Duodenal mucosa (tissue), 2 donors: Measurements from ENCODE around the gene ROR2.

Source experiments
- H3K27ac ChIP-seq: one replicate; pipeline ENCODE4 v1.7.0; 2013; ENCODE audit warnings: low read depth, low read length
- H3K27me3 ChIP-seq, 2 donors: one replicate each; pipeline ENCODE4 v1.7.0; 2013; ENCODE audit warnings: low read length in 2 of 2, control low read depth in 1 of 2; ENCODE audit not compliant: insufficient read depth in 2 of 2, control insufficient read depth in 1 of 2
- H3K36me3 ChIP-seq, 2 donors: one replicate each; pipeline ENCODE4 v1.7.0; 2013; ENCODE audit warnings: low read length in 2 of 2, control low read depth in 1 of 2; ENCODE audit not compliant: insufficient read depth in 2 of 2, control insufficient read depth in 1 of 2
- H3K4me1 ChIP-seq, 2 donors: one replicate each; pipeline ENCODE4 v1.7.0; 2013; ENCODE audit warnings: low read length in 2 of 2, control low read depth in 1 of 2; ENCODE audit not compliant: insufficient read depth in 2 of 2, control insufficient read depth in 1 of 2
- H3K4me3 ChIP-seq, 2 donors: one replicate each; pipeline ENCODE4 v1.7.0; 2013; ENCODE audit warnings: low read length in 2 of 2, low read depth in 1 of 2
- H3K9ac ChIP-seq, 2 donors: one replicate each; pipeline ENCODE4 v1.7.0; 2013; ENCODE audit warnings: low read length in 2 of 2, low read depth in 1 of 2
- H3K9me3 ChIP-seq, 2 donors: one replicate each; pipeline ENCODE4 v1.7.0; 2013; ENCODE audit warnings: low read length in 2 of 2, control low read depth in 1 of 2; ENCODE audit not compliant: control insufficient read depth in 1 of 2

ROR2 gene

GRCh38 chr9:91756510-91756780 lies 193.6 kb downstream of the ROR2 start:
- Histone ChIP-seq H3K27me3 (no peaks in the 10 kb centered on the region), H3K27ac (no peak overlapping the region), H3K4me1 (peaks cover 4 to 6% of the 10 kb centered on the region in 2 donors), H3K36me3 (no peaks in the 10 kb centered on the region), H3K9ac (no peak overlapping the region), H3K9me3 (no peaks in the 10 kb centered on the region), H3K4me3 (no peak overlapping the region)

- Histone ChIP-seq H3K4me1 (peaks cover 1 to 4% of the 10 kb centered on the region in 2 donors), H3K27ac (no peak overlapping the region), H3K9me3 (no peaks in the 10 kb centered on the region), H3K9ac (no peak overlapping the region), H3K36me3 (no peaks in the 10 kb centered on the region), H3K4me3 (no peak overlapping the region), H3K27me3 (no peaks in the 10 kb centered on the region)
These were observed 194.1 kb downstream of the ROR2 start for GRCh38 chr9:91755761-91756509.

GRCh38 chr9:91753711-91754110 lies 196.3 kb downstream of the ROR2 start:
- Histone ChIP-seq H3K9ac (no peak overlapping the region), H3K27me3 (no peaks in the 10 kb centered on the region), H3K4me1 (peaks cover 0 to 4% of the 10 kb centered on the region in 2 donors), H3K9me3 (no peaks in the 10 kb centered on the region), H3K4me3 (no peak overlapping the region), H3K27ac (no peak overlapping the region), H3K36me3 (no peaks in the 10 kb centered on the region)

GRCh38 chr9:91751922-91752321 lies 198.1 kb downstream of the ROR2 start:
- Histone ChIP-seq H3K36me3 (no peaks in the 10 kb centered on the region), H3K27ac (no peak overlapping the region), H3K4me3 (no peak overlapping the region), H3K9me3 (no peaks in the 10 kb centered on the region), H3K4me1 (no peaks in the 10 kb centered on the region), H3K9ac (no peak overlapping the region), H3K27me3 (no peaks in the 10 kb centered on the region)

- Histone ChIP-seq H3K4me3 (no peak overlapping the region), H3K9ac (no peak overlapping the region), H3K9me3 (no peaks in the 10 kb centered on the region), H3K36me3 (no peaks in the 10 kb centered on the region), H3K27me3 (no peaks in the 10 kb centered on the region), H3K27ac (no peak overlapping the region), H3K4me1 (no peaks in the 10 kb centered on the region)
These were observed 199.7 kb downstream of the ROR2 start for GRCh38 chr9:91750343-91750742.

- Histone ChIP-seq H3K9me3 (no peaks in the 10 kb centered on the region), H3K9ac (no peak overlapping the region), H3K27me3 (no peaks in the 10 kb centered on the region), H3K36me3 (no peaks in the 10 kb centered on the region), H3K27ac (no peak overlapping the region), H3K4me3 (no peak overlapping the region), H3K4me1 (no peaks in the 10 kb centered on the region)
These were observed 203.1 kb downstream of the ROR2 start for GRCh38 chr9:91746904-91747303.

GRCh38 chr9:91746357-91746756 lies 203.7 kb downstream of the ROR2 start:
- H3K36me3 ChIP-seq: no peaks in the 10 kb centered on the region
- H3K4me1 ChIP-seq: no peaks in the 10 kb centered on the region
- no peak overlapping the region for H3K4me3 ChIP-seq
- H3K9ac ChIP-seq: no peak overlapping the region
- no peaks in the 10 kb centered on the region for H3K27me3 ChIP-seq
- no peak overlapping the region for H3K27ac ChIP-seq
- no peaks in the 10 kb centered on the region for H3K9me3 ChIP-seq

- no peaks in the 10 kb centered on the region for H3K27me3 ChIP-seq
These were observed 205.9 kb downstream of the ROR2 start for GRCh38 chr9:91744114-91744513.

GRCh38 chr9:91741522-91741921 lies 208.5 kb downstream of the ROR2 start:
- Histone ChIP-seq H3K27me3 (no peaks in the 10 kb centered on the region), H3K9ac (no peak overlapping the region), H3K36me3 (no peaks in the 10 kb centered on the region), H3K9me3 (no peaks in the 10 kb centered on the region), H3K4me3 (no peak overlapping the region), H3K4me1 (no peaks in the 10 kb centered on the region), H3K27ac (no peak overlapping the region)

More at GRCh38 chr9:91744114-91744513, 205.9 kb downstream of the ROR2 start:
- no peak overlapping the region for H3K4me3 ChIP-seq
- no peaks in the 10 kb centered on the region for H3K9me3 ChIP-seq
- no peak overlapping the region for H3K27ac ChIP-seq
- no peak overlapping the region for H3K9ac ChIP-seq
- H3K36me3 ChIP-seq: no peaks in the 10 kb centered on the region
- no peaks in the 10 kb centered on the region for H3K4me1 ChIP-seq

GRCh38 chr9:91740701-91741100 lies 209.3 kb downstream of the ROR2 start:
- no peaks in the 10 kb centered on the region for H3K9me3 ChIP-seq
- no peak overlapping the region for H3K9ac ChIP-seq
- no peaks in the 10 kb centered on the region for H3K27me3 ChIP-seq
- H3K4me1 ChIP-seq: no peaks in the 10 kb centered on the region
- no peak overlapping the region for H3K27ac ChIP-seq
- H3K36me3 ChIP-seq: no peaks in the 10 kb centered on the region
- no peak overlapping the region for H3K4me3 ChIP-seq
